Measurements from ENCODE around the gene CCL15.
"Not testable (repeated sequence)": the region's sequence is repeated elsewhere in the genome, so short reads cannot be mapped to it uniquely, and the experiment has no call there.

CCL15 gene, protein sequence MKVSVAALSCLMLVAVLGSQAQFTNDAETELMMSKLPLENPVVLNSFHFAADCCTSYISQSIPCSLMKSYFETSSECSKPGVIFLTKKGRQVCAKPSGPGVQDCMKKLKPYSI

DNA sequence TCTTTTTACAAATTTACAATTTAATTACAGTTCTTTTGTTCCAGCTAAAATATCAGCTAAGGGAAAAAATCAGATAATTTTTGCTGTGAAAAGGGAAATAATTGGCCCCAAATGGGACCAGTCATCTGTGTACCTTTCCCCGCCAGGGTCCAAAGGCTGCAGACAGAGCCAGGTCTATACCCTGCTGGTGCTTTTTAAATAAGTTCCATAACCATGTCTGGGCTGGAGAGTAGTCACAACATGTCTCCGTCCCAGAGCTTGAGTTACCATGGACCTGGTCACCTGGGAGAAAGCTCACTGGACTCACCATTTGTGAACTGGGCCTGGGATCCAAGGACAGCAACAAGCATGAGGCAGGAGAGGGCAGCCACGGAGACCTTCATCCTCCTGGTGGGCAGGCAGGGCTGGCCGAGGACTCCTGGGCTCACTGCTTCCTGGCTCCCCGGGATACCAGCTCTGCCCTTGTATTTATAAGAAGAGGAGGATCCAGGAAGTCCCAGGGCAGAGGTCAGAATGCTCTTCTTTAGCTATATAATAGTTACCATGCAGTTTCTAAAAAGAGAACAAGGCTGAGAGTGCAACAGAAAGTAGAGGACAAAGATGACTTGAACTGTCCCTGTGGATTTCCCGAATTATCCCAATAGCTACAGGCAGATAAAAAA lies at the start of gene CCL15:
CCL15 (minus strand) TSS at position 444 of the 662 bp plus-strand sequence; CDS start at position 383, 61 bp downstream.
- no peak for DNase-seq (ENCODE audit: low read depth)

DNA sequence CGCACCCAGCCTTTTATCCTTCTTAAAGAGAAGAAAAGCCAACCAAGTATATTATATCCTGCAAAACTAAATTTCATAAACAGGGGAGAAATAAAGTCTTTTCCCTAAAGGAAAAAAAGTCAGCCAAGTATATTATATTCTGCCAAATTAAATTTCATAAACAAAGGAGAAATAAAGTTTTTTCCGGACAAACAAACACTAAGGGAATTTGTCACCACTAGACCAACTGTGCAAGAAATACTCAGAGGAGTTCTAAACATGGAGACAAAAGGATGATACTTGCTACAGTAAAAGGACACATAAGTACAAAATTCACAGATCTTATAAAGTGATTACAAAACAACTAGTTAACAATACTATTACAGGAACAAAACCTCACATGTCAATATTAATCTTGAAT lies 48.3 kb upstream of the CCL15 start:
- DNase-seq (ENCODE audit: low read depth) = no peak

DNA sequence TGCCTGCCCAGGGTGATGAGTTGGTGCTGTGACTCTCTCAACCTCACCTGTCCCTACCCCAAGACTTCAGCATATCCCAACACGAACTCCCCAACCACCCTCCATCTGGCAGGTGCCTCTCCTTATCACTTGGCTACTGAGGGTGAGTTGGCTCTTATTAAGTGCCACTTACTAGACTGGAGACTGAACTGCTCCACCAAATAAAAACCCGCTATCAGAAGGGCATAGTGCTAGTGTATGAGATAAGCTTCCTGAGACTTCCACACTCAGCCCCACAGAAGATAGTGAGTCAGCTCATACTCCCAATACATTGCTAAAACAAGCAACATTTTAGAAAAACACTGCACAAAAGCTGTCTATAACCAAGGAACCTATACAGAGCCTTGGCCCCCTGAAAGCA lies 46.7 kb upstream of the CCL15 start:
- DNase-seq (ENCODE audit: low read depth) = no peak

DNA sequence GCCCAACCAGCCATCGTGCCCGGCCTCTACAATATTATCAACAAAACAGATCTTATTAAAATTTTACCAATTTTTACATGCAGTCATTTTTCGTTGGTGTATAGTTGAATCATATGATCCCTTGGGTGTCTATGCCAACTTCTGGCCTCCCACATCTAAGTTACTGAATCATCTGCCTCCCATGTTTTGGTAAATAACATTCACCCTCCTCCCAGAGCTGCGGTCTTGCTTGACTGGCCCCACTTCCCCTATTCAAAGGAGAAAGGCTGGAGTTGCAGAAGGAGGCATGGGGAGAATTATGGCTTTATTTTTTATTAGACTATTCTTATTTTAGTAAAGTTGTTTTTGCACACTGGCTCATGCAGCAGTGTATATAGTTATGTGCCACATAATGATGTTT lies 34.9 kb upstream of the CCL15 start:
- no peak for DNase-seq (ENCODE audit: low read depth)

DNA sequence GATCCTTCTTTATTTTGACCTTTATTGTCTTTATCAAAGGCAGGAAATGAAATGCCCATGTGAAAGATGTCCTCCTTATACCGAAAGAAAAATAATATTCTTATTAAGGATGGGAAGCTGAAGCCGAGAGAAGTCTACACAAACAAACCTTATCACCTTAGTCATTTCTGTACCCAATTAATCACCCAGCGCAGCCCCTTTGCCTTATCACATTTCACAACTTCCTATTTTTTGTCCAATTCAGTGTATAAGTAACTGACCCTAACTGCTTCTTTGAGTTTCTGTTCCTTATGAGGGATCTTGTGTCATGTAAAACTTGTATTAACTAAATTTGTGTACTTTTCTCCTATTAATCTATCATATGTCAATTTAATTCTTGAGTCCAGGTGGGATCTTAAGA lies 32.8 kb upstream of the CCL15 start:
- DNase-seq (ENCODE audit: low read depth) = no peak

DNA sequence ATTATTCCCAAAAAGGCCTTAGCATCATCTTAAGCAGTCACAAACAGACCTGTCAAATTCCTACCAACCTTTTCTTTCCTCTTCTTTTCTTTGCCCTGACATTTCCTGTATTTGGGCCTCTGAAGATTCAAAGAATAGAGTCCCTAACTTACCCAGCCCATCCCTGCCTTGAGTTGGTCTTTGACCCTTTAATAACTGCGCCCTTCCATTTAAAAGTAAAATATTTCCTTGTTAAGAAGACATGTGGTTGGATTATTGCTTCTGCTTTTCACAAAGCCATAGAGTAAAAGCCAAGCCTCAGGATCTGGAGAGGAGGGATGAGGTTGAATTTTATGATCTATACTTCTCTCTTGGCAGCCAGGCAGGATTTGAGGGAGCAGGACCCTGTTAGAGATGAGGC lies 29.6 kb upstream of the CCL15 start:
- no peak for DNase-seq (ENCODE audit: low read depth)

DNA sequence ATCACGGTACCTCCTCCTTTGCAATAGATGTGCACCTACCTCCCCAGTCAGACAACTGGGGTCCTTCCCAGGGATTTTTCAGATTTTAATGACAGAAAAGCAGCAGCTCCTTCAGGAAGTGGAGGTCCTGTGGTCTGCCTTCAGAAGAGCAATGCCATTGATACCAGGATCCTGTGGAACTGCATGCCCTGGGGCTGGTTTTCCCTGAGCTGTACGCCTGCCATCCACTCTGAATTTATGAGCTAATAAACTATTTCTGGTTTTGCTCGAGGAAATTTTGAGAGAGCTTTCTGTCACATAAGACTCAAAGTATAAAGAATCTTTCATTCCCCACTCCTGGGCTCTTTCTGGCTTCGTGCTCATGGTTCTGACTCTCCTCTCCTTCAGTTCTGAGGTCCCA lies 26.4 kb upstream of the CCL15 start:
- DNase-seq (ENCODE audit: low read depth) = no peak

DNA sequence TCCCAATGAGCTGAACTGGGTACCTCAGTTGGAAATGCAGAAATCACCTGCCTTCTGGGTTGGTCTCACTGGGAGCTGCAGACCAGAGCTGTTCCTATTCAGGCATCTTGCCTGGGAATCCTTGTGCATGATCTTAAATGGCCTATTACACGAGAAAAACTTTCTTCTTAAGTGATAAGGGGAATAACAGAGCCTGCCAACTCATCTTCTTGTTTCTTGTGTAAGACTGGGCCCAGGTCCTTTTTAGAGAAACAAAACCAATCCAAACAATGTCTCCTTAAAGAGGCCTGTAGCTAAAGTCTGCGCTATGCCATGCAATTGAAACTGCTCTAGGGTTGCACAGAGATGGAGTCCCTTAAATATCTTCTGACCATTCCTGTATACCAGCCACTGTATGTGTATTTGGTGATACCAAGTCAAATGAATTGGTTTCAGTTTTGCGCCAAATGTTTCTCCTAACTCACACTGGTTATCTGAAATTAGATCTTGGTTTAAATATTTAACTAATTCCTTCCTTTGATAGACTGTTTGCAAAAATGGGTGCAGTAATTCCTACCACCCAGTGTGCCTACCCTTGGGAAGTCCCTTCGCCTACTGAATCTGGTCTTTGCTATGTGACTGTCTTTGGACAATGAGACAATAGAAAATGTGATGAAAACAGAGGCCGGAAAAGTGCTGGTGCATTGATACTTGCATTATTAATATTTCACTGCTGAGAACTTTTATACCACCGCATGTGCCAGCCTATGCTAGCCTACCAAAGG lies 22.9 kb upstream of the CCL15 start:
- no peak for DNase-seq (ENCODE audit: low read depth)

DNA sequence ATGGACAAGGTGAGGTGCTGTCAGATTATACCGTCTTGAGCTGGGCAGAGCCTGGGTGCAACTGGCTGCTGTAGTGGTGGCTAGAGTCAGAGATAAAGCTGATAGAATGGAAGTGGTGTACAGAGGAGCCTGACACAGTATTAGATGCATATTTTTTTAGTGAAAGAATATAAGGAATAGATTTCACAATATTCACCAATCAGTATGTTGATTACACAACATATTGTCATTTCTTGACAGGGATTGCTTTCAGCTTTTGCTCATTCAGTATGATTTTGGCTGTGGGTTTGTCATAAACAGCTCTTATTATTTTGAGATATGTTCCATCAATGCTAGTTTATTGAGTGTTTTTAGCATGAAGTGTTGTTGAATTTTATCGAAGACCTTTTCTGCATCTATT lies 18.1 kb upstream of the CCL15 start:
- no peak for DNase-seq (ENCODE audit: low read depth)

DNA sequence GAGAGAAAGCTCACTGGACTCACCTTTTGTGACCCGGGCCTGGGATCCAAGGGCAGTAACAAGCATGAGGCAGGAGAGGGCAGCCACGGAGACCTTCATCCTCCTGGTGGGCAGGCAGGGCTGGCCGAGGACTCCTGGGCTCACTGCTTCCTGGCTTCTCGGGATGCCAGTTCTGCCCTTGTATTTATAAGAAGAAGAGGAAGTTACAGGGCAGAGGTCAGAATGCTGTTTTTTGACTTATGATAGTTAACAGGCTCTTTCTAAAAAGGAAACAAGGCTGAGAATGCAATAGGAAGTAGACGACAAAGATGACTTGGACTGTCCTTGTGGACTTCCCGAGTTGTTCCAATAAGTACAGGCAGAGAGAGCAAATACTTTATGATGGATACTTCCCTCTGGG lies 16.4 kb upstream of the CCL15 start, which contains the start of gene CCL23:
CCL23 (minus strand) TSS at position 174 of the 400 bp plus-strand sequence; CDS start at position 99, 75 bp downstream.
- DNase-seq (ENCODE audit: low read depth) = no peak

DNA sequence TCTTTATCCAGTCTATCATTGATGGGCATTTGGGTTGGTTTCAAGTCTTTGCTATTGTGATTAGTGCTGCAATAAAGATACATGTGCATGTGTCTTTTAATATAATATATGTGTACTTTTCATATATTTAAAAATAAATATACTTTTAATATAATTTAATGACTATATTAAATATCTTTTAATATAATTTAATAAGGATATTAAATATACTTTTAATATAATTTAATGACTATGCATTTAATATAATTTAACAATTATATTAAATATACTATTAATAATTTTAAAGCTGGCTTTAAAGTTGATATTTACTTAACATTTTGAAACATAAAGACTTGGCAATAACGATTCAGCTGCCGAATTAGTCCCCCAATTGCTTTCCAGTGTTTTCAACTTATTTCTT lies 15.2 kb upstream of the CCL15 start:
- no peak for DNase-seq (ENCODE audit: low read depth)

DNA sequence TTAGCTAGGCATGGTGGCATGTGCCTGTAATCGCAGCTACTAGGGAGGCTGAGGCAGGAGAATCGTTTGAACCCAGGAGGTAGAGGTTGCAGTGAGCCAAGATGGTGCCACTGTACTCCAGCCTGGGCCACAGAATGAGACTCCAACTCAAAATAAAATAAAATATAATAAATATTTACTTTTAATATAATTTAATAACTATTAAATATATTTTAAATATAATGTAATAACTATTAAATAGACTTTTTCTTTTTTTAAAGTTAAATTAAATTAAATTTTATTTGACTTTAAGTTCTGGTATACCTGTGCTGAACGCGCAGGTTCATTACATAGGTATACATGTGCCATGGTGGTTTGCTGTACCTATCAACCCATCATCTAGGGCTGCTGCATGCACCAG lies 14.5 kb upstream of the CCL15 start:
- DNase-seq (ENCODE audit: low read depth) = not testable (repeated sequence)

DNA sequence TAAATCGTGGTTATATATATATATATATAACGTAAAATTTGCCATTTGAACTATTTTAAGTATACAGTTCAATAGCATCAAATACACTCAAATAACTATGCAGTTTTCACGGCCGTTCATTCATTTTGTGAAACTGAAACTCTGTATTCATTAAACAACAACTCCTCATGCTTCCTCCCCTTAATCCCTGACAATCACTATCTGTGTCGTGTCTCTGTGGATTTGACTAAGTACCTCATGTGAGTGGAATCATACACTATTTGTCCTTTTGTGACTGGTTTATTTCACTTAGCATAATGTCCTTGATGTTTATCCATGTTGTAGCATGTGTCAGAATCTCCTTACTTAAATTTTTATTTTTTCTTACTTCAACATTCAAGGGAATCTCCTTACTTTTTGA lies 13.6 kb upstream of the CCL15 start:
- no peak for DNase-seq (ENCODE audit: low read depth)

DNA sequence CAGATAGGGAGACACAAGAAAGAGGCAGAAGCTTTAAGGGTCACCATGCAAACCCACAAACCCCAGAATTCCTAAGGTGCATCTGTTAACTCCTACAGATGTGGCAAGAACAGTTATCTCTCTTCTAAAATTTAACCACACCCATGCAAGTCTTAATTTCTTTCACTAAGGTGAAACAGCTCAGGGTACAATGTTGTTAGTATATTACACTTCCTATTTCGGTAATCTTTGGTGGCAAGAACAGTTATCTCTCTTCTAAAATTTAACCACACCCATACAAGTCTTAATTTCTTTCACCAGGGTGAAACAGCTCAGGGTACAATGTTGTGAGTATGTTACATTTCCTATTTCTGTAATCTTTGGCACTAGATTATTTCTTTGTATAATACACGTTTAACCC lies 9.8 kb upstream of the CCL15 start:
- no peak for DNase-seq (ENCODE audit: low read depth)

DNA sequence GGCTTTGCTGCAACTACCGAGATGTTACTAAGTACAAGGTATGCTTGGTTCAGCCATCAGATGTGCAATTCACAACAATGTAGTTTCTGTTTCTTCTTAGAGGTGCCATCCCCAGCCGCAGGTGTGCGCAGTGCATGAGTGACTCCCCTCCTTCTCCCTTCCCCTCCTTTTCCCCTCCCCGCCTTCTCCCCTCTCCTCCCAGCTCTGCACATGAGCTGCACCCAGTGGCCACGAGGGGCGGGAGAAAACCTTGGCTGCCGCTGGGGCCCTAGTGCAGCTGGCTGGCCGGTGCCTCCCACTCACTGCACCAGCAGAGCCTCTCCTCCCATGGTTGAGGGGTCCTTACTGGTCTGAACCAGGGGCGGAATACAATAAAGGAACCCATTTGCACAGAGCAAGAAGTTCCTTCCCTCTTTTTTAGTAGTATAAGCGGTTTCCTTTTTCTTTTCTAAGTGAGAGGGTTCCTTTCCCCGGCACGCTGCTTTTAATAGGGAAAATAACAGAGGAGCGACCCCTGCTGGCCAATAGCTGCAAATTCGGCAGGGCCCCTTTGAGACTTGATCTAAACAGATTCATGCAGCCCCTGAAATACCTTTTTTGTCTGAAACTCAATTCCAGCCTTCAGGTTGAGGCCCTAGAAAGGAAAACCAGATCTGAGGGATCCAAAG lies 7.8 kb upstream of the CCL15 start:
- peak; percentile 39 for DNase-seq (ENCODE audit: low read depth)

DNA sequence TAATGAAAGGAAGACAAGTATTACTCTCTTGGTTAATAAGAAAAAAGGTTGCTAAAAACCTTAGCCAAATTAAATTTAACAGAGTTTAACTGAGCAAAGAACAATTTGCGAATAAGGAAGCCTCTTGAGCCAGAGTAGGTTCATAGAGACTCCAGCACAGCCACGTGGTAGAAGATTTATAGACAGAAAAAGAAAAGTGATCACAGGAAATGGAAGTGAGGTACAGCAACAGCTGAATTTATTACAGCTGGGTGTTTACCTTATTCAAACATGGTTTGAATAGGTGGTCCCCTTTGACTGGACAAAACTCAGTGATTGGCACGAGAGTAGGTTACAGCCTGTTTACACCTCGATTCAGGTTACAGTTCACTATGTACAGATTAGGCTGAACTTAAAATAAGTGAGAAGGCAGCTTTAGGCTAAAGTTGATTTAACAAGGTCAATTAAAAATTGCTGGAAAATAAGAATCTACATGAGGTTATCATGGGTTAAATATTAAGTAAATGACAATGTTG lies 3.3 kb upstream of the CCL15 start:
- no peak for DNase-seq (ENCODE audit: low read depth)

DNA sequence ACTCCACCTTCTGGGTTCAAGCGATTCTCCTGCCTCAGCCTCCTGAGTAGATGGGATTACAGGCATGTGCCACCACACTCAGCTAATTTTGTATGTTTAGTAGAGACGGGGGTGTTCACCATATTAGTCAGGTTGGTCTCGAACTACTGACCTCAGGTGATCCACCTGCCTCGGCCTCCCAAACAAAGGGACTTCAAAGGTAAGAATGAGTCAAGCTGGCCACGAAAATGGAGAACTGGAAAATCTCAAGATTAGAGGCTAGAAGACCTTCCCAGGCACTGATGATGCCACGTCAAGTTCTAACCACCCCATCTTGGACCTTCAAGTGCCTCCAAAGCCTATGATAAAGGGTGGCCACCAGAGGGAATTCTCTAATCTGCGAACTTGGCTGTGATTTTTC lies 1.3 kb upstream of the CCL15 start:
- no peak for DNase-seq (ENCODE audit: low read depth)

DNA sequence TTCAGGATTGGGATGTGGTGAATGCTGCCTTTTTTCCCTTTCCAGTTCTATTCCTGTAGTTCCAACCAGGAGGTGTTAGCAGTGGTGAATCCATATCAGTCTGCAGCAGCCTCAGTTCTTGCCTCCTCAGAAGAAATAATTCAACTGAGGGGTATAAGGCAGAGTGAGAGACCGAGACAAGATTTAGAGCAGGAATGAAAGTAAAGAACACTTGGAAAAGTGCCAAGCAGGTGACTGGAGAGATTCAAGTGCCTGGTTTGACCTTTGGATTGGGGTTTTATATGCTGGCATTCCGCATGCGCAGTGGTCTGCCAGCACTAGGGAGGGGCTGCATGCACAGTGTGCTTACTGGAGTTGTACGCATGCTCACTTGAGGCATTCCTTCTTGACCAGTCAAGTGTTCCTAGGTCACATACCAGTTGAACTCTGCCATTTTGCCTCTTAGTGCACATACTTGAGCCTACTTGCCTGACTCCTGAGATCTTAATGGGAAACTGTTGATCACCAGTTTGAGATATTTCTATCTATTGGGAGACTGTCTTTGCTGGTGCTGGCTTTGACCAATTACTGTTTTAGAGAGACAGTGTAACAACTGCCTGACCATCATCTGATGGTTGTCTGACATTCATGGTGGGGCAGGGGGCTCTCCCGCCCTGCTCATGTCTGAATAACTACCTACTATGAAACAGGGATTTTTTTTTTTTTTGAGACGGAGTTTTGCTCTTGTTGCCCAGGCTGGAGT lies 680 bp upstream of the CCL15 start:
- no peak for DNase-seq (ENCODE audit: low read depth)

DNA sequence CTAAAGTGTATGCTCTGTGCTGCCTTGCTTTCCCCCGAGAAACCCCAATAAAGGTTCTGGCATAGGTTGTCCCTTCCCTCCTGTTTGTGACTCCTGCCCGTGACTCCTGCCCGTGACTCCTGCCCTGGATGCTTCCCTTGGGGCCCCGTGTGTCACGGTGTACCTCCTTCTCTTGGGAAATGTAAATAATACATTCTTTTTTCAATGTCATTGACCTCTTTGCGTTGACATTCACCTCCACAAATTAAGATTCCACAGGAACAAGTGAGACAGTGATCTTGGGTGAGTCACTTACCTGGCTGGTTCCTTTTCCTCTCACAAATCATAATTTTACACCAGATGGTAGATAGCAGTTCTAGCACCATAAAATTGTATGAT lies 632 bp downstream of the CCL15 start:
- no peak for DNase-seq (ENCODE audit: low read depth)

DNA sequence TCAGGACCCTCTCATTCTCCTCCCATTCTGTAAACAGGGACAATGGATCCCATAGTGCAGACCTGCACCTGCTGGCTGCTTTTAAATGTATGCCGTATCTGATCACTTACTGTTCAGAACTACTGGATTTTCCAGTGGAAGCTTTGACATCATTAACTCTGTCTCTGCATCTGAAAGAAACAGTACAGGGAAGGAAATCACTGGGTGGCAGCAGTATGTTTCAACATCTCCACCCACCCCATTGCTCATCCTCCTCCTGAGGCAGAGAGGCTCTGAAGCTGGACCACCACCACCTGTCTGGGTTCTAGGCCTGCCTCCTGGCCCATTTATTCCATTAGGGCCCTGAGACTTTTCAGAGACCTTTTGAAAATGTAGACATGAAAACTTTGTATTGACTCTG lies 2.6 kb downstream of the CCL15 start:
- no peak for DNase-seq (ENCODE audit: low read depth)

DNA sequence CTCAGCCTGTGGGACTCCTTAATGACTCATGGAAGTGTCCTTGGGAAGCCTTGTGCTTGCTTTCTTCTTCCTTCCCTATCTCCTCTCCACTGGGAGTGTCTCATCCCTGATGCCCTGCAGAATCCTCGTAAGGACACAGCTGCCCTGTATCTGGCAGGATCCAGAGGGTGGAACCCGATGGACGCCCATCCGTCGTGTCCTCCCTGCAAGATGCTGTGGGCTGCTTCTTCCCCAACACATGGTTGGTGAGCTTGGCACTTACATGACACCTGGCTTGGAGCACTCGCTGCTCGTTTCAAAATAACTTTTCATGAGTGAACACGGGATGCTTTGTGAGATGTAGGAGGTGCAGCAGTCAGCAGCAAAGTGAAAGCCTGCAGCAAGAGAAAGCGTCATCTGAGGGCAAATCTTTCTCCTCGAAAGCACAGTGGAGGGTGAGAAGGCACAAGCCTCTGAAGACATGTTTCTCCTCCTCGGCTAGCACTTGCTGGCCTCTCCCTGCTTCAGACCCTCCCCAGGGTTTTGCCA lies 3.3 kb downstream of the CCL15 start:
- DNase-seq (ENCODE audit: low read depth) = no peak

DNA sequence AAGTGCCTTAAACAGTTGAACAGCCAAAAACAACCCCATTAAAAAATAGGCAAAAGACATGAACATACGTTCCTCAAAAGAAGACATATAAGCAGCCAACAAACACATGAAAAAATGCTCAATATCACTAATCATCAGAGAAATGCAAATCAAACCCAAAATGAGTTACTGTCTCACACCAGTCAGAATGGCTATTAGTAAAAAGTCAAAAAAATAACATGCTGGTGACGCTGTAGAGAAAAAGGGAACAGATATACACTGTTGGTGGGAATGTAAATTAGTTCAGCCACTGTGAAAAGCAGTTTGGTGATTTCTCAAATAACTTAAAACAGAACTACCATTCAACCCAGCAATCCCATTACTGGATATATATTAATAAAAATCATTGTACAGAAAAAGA lies 6.0 kb downstream of the CCL15 start:
- not testable (repeated sequence) for DNase-seq (ENCODE audit: low read depth)
